Fibroblast of pulmonary artery (primary cell): ENCODE measurements around the gene FOXN3.

ENCODE experiments used
- DNase-seq: peaks from one replicate; pipeline ENCODE4 v3.0.0-alpha.2; 2010; ENCODE audit warnings: low read depth
- H3K4me3 ChIP-seq: replicated peaks from 2 replicates; pipeline ENCODE4 v1.5.1; 2011; ENCODE audit warnings: low read depth, mild to moderate bottlenecking, control low read depth, low read length, moderate library complexity
- CTCF ChIP-seq: IDR thresholded peaks from 2 replicates; pipeline ENCODE4 v1.5.1; 2011; ENCODE audit warnings: mild to moderate bottlenecking, control low read depth, low read length, inconsistent platforms; ENCODE audit errors: missing control alignments

Gene FOXN3

GRCh38 chr14:89258728-89259273 is 158.2 kb downstream of the FOXN3 start:
- no peak overlapping the region for H3K4me3 ChIP-seq
- no peak for TF ChIP-seq CTCF
- no peak for DNase-seq

- no peak for DNase-seq
- H3K4me3 ChIP-seq: no peak overlapping the region
- TF ChIP-seq CTCF: no peak
Observed at GRCh38 chr14:89256951-89257350, 160.1 kb downstream of the FOXN3 start.

- no peak for TF ChIP-seq CTCF
- H3K4me3 ChIP-seq: no peak overlapping the region
- DNase-seq: no peak
Observed at GRCh38 chr14:89256283-89256682, 160.8 kb downstream of the FOXN3 start.

GRCh38 chr14:89255852-89256251 is 161.2 kb downstream of the FOXN3 start:
- H3K4me3 ChIP-seq: no peak overlapping the region
- TF ChIP-seq CTCF: no peak
- DNase-seq: no peak

GRCh38 chr14:89255012-89255411 is 162.0 kb downstream of the FOXN3 start:
- no peak for DNase-seq
- TF ChIP-seq CTCF: no peak
- no peak overlapping the region for H3K4me3 ChIP-seq

- no peak for DNase-seq
- H3K4me3 ChIP-seq: no peak overlapping the region
- TF ChIP-seq CTCF: no peak
Observed at GRCh38 chr14:89254166-89254909, 162.7 kb downstream of the FOXN3 start.
